ENCODE measurements around the gene DBN1.

GRCh38 chr5:177519463-177520235 lies 46.2 kb upstream of the DBN1 start:
- no peak for TF ChIP-seq CTCF (IDR thresholded peaks at IDR 0.05)
- no peak for TF ChIP-seq PBX3 (IDR thresholded peaks at IDR 0.05)
- TF ChIP-seq MAX (IDR thresholded peaks at IDR 0.05; ENCODE audit: low read depth): no peak
- TF ChIP-seq EP300 (IDR thresholded peaks at IDR 0.05; ENCODE audit: borderline replicate concordance in 1 of 2, low read depth in 1 of 2, low read length in 1 of 2): no peak
- TF ChIP-seq TAF1 (IDR thresholded peaks at IDR 0.05; ENCODE audit: borderline replicate concordance, low read depth, low read length): no peak
- no peak for TF ChIP-seq RXRA (IDR thresholded peaks at IDR 0.05; ENCODE audit: borderline replicate concordance, low read depth)
- TF ChIP-seq RCOR1 (IDR thresholded peaks at IDR 0.05; ENCODE audit: low read length): no peak
- TF ChIP-seq RAD21 (IDR thresholded peaks at IDR 0.05; ENCODE audit: low read length): no peak
- TF ChIP-seq CHD2 (IDR thresholded peaks at IDR 0.05; ENCODE audit: low read length, partially characterized antibody): no peak
- TF ChIP-seq MXI1 (IDR thresholded peaks at IDR 0.05; ENCODE audit: low read depth, low read length): no peak
- TF ChIP-seq USF2 (IDR thresholded peaks at IDR 0.05; ENCODE audit: borderline replicate concordance, low read depth, low read length): no peak
- TF ChIP-seq REST (IDR thresholded peaks at IDR 0.05; ENCODE audit: low read depth, low read length): no peak

Measured in SK-N-SH (cell line).